Measurements from ENCODE around the gene GJB1.
"Not testable (repeated sequence)": the region's sequence is repeated elsewhere in the genome, so short reads cannot be mapped to it uniquely, and the experiment has no call there.

Gene GJB1

DNA sequence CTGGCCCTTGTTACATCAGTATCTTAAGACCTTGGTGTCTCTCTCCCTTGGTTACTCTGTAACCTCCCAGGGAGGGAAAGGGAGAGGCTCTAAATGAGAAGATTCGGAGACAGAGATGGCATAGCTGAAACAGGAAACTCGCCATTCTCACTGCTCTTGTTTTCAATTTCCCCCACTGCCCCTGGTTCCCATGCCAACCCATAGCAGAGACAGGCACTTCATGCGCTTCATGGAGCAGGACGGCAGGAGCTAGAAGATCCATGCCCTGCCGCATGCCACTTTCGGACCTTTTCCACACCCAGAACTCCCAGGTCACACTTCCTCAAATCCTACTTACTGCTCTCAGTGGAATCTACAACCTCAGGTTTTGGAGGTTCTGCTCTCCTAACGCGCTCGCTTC is 27.8 kb downstream of the GJB1 start:
- Histone ChIP-seq H3K27ac (ENCODE audit: low read depth, low read length) (no peak overlapping the region), H3K4me3 (ENCODE audit: low read length) (no peak overlapping the region), H3K4me1 (ENCODE audit: control insufficient read depth, insufficient read depth, low read length) (peaks cover 2% of the 10 kb centered on the region), H3K9ac (ENCODE audit: low read length) (no peak overlapping the region), H3K36me3 (ENCODE audit: control insufficient read depth, insufficient read depth, low read length) (peaks cover 3% of the 10 kb centered on the region), H3K27me3 (ENCODE audit: control insufficient read depth, insufficient read depth, low read length) (no peaks in the 10 kb centered on the region)

GRCh38 chrX:71251466-71251973 is 28.5 kb downstream of the GJB1 start:
- Histone ChIP-seq H3K36me3 (ENCODE audit: control insufficient read depth, insufficient read depth, low read length) (peaks cover 3% of the 10 kb centered on the region), H3K27ac (ENCODE audit: low read depth, low read length) (no peak overlapping the region), H3K4me1 (ENCODE audit: control insufficient read depth, insufficient read depth, low read length) (peaks cover 2% of the 10 kb centered on the region), H3K4me3 (ENCODE audit: low read length) (no peak overlapping the region), H3K27me3 (ENCODE audit: control insufficient read depth, insufficient read depth, low read length) (no peaks in the 10 kb centered on the region), H3K9ac (ENCODE audit: low read length) (no peak overlapping the region)

DNA sequence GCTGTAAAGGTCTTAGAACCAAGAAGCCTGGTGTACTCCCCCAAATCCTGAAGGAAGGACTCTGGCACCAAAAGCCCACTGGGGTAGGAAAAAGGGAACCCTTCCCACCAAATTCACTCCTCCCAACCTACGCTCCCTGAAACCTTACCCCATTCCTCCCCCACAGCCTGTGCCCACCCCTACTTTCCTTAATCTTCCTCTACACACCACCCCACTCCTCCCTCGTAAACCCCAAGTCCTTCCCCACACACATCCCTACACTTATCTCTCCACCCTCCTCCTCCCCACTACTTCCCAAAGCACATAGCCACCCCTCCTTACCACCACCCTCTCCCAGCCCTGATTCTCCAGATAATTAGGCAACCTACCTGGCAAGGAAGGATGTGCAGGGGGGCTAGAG is 29.2 kb downstream of the GJB1 start:
- Histone ChIP-seq H3K27ac (ENCODE audit: low read depth, low read length) (no peak overlapping the region), H3K4me1 (ENCODE audit: control insufficient read depth, insufficient read depth, low read length) (peaks cover 2% of the 10 kb centered on the region), H3K36me3 (ENCODE audit: control insufficient read depth, insufficient read depth, low read length) (peaks cover 3% of the 10 kb centered on the region), H3K27me3 (ENCODE audit: control insufficient read depth, insufficient read depth, low read length) (no peaks in the 10 kb centered on the region), H3K4me3 (ENCODE audit: low read length) (no peak overlapping the region), H3K9ac (ENCODE audit: low read length) (no peak overlapping the region)

DNA sequence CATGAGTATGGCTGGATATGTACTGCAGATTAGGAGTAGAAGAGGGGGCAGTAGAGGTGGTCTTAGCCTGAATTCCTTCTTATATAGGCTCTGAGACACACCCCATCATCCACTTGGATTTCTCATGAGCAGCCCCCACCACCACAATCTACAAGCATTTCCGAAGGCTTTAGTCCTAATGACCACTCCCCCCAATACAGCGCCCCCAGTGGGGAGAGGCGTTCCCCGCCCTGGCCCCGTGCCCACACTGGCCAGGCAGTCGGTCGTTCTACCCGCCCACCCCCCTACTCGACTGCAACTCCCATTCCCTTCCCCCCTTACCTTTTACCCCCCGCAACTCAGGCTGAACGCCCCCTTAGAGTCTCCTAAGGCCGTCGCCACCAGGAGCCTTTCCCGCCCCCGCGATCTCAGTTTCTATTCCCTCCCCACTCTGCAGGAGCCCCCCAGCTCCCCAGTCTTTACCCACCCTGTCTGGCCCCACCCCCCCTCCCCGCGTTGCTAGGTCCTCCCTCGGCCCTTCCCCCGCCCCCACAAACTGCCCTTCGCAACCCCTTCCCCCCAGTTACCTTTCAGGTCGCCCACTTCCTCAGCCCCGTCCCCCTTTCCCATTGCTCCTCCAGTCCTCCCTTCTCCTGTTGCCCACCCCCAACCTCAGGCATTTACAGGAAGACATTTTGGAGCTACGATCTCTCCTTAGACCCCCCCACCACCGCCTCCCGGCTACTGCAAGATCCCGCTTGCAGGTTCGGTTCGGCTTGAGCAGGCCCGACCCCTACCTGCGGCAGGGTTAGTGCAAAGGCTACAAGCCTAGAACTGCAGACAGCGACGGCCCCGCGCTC is 30.4 kb downstream of the GJB1 start:
- no peaks in the 10 kb centered on the region for H3K27me3 ChIP-seq (ENCODE audit: control insufficient read depth, insufficient read depth, low read length)
- no peaks in the 10 kb centered on the region for H3K36me3 ChIP-seq (ENCODE audit: control insufficient read depth, insufficient read depth, low read length)
- H3K4me3 ChIP-seq (ENCODE audit: low read length) = peak overlapping the region; percentile 77
- H3K4me1 ChIP-seq (ENCODE audit: control insufficient read depth, insufficient read depth, low read length) = peaks cover 2% of the 10 kb centered on the region
- H3K27ac ChIP-seq (ENCODE audit: low read depth, low read length) = peak overlapping the region; percentile 67
- H3K9ac ChIP-seq (ENCODE audit: low read length) = peak overlapping the region; percentile 13

DNA sequence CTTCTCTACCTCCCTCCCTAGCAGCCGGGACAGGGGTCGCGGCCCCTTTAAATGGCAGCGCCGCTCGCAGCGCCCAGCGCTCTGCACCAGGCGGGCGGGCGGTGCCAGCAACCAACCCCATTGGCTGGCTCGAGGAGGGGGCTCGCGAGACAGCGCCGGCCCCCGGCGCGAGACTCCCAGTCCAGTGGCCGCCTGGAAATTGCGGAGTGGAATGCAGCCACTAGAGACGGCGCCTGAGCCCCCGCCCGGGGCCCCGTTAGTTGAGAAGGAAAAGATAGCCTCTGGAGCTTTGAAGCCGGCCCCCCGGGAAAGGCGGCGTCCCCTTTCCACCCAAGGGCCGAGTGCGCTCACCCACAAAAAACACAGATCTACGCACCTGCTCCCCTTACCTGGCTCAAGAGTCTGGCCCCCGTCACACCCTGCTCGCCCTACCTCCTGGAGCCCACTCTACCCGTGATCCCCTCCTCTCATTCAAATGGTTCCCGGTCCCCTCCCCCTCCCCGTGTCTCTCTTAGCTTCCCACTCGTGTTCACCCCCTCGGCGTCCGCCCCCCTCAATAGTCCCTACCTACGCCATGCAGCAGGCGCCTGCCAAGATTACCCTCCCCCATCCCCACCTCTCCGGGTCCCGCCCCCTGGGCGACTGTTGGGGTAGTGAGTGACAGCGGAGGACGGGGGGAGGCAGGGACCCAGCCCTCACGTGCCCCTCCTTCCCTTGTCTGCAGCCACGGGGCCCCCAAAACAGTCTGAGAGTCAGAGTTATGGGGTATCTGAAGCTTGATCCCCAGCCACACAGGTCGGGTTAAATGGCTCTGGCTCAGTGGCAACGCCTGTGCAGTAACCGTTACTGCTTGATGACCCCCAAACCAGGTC is 31.3 kb downstream of the GJB1 start, which contains the start of gene ZMYM3:
Gene ZMYM3 (minus strand): TSS at position 49 of the 872 bp plus-strand sequence. CDS start 885 bp downstream, outside the sequence.
- peaks cover 2% of the 10 kb centered on the region for H3K4me1 ChIP-seq (ENCODE audit: control insufficient read depth, insufficient read depth, low read length)
- no peaks in the 10 kb centered on the region for H3K27me3 ChIP-seq (ENCODE audit: control insufficient read depth, insufficient read depth, low read length)
- H3K27ac ChIP-seq (ENCODE audit: low read depth, low read length) = peak within 1 kb of the TSS; percentile 67
- peak within 1 kb of the TSS; percentile 13 for H3K9ac ChIP-seq (ENCODE audit: low read length)
- H3K4me3 ChIP-seq (ENCODE audit: low read length) = peak within 1 kb of the TSS; percentile 77
- no peaks in the 10 kb centered on the region for H3K36me3 ChIP-seq (ENCODE audit: control insufficient read depth, insufficient read depth, low read length)

DNA sequence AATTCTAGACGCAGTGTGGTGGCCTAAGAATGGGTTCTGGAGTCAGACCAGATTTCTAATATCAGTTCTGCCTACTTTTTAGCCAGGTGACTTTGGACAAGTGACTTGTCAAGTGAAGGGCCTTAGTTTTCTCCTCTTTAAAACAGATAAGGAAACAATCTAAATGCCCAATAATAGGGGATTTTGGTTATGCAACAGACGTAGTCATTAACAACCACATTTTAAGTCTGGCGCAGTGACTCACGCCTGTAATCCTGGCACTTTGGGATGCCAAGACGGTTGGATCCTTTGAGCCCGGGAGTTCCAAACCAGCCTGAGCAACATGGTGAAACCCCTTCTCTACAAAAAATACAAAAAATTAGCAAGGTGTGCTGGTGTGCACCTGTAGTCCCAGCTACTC is 33.0 kb downstream of the GJB1 start:
- H3K27ac ChIP-seq (ENCODE audit: low read depth, low read length) = no peak overlapping the region

DNA sequence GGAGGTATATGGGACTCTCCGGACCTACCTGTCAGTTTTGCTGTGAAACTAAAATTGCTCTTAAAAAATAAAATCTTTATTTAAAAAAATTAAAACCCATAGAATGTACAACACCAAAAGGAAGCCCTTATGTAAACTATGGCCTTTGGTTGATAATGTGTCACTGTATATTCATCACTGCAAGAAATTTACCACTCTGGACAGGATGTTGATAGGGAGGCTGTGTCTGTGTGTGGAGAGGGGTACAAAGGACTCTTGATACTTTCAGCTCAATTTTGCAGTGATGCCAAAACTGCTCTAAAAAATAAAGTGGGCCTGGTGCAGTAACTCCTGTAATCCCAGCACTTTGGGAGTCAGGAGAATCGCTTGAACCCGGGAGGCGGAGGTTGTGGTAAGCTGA is 33.8 kb downstream of the GJB1 start:
- Histone ChIP-seq H3K27me3 (ENCODE audit: control insufficient read depth, insufficient read depth, low read length) (no peaks in the 10 kb centered on the region), H3K9ac (ENCODE audit: low read length) (no peak overlapping the region), H3K36me3 (ENCODE audit: control insufficient read depth, insufficient read depth, low read length) (no peaks in the 10 kb centered on the region), H3K4me1 (ENCODE audit: control insufficient read depth, insufficient read depth, low read length) (peaks cover 2% of the 10 kb centered on the region), H3K27ac (ENCODE audit: low read depth, low read length) (no peak overlapping the region), H3K4me3 (ENCODE audit: low read length) (no peak overlapping the region)

More for the DNA sequence above, 33.0 kb downstream of the GJB1 start:
- H3K27me3 ChIP-seq (ENCODE audit: control insufficient read depth, insufficient read depth, low read length) = no peaks in the 10 kb centered on the region
- no peak overlapping the region for H3K9ac ChIP-seq (ENCODE audit: low read length)
- H3K4me3 ChIP-seq (ENCODE audit: low read length) = no peak overlapping the region
- no peaks in the 10 kb centered on the region for H3K36me3 ChIP-seq (ENCODE audit: control insufficient read depth, insufficient read depth, low read length)
- H3K4me1 ChIP-seq (ENCODE audit: control insufficient read depth, insufficient read depth, low read length) = peaks cover 2% of the 10 kb centered on the region

DNA sequence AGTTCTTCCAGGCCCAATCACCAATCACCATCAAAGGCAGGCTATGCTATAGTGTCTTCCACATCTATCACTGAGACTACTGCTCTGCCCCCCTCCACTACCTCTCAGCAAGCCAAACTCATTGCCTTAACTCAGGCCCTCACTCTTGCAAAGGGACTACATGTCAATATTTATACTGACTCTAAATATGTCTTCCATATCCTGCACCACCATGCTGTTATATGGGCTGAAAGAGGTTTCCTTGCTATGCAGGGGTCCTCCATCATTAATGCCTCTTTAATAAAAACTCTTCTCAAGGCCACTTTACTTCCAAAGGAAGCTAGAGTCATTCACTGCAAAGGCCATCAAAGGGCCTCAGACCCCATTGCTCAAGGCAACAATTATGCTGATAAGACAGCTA is 45.6 kb downstream of the GJB1 start:
- not testable (repeated sequence) for H3K9ac ChIP-seq (ENCODE audit: low read length); H3K27me3 ChIP-seq (ENCODE audit: control insufficient read depth, insufficient read depth, low read length); H3K4me1 ChIP-seq (ENCODE audit: control insufficient read depth, insufficient read depth, low read length); H3K36me3 ChIP-seq (ENCODE audit: control insufficient read depth, insufficient read depth, low read length); H3K27ac ChIP-seq (ENCODE audit: low read depth, low read length); H3K4me3 ChIP-seq (ENCODE audit: low read length)

- H3K4me1 ChIP-seq (ENCODE audit: control insufficient read depth, insufficient read depth, low read length) = no peaks in the 10 kb centered on the region
- no peak overlapping the region for H3K27ac ChIP-seq (ENCODE audit: low read depth, low read length)
- no peak overlapping the region for H3K4me3 ChIP-seq (ENCODE audit: low read length)
- no peak overlapping the region for H3K9ac ChIP-seq (ENCODE audit: low read length)
- no peaks in the 10 kb centered on the region for H3K36me3 ChIP-seq (ENCODE audit: control insufficient read depth, insufficient read depth, low read length)
- no peaks in the 10 kb centered on the region for H3K27me3 ChIP-seq (ENCODE audit: control insufficient read depth, insufficient read depth, low read length)
Measured at GRCh38 chrX:71269801-71270395, 46.9 kb downstream of the GJB1 start.

DNA sequence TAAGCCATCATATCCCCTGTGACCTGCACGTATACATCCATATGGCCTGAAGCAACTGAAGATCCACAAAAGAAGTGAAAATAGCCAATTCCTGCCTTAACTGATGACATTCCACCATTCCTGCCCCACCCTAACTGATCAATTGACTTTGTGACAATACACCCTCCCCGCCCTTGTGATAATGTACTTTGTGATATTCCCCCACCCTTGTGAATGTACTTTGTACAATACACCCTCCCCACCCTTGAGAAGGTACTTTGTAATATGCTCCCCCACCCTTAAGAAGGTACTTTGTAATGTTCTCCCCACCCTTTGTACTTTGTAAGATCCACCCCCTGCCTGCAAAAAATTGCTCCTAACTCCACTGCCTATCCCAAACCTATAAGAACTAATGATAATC is 49.3 kb downstream of the GJB1 start:
- not testable (repeated sequence) for H3K4me1 ChIP-seq (ENCODE audit: control insufficient read depth, insufficient read depth, low read length); H3K36me3 ChIP-seq (ENCODE audit: control insufficient read depth, insufficient read depth, low read length)

More for the DNA sequence above, 49.3 kb downstream of the GJB1 start:
- not testable (repeated sequence) for H3K27me3 ChIP-seq (ENCODE audit: control insufficient read depth, insufficient read depth, low read length); H3K4me3 ChIP-seq (ENCODE audit: low read length); H3K27ac ChIP-seq (ENCODE audit: low read depth, low read length); H3K9ac ChIP-seq (ENCODE audit: low read length)
